HepG2 (cell line): ENCODE measurements around the gene TMEM256. TPM values are rescaled to one million over a fixed set of nuclear protein-coding genes. Genes with fewer than 3 reads are reported as not detected.

ENCODE experiments used
- ATAC-seq: fragments of 200-7000 bp; cut with Tn5 transposase; 3 replicates; pipeline ENCODE4 v1.9.1; 2020; ENCODE audit warnings: mild to moderate bottlenecking, moderate library complexity
- BruUV-seq: library from RNA; stranded (reverse); fragments of 400-500 nt; replicated peaks from 2 replicates; lab custom pipeline; 2021; lab: Mats Ljungman, UMichigan
- CTCF ChIA-PET: fragments of 300-600 bp; formaldehyde crosslinking; extraction: SDS; loops from one replicate; lab custom pipeline; 2021; ENCODE audit warnings: low total read pairs, inconsistent platforms, low intra/inter-chr PET ratio; lab: Yijun Ruan, JAX
- POLR2A ChIA-PET: fragments of 350-600 bp; sonication (Branson Sonifier 250); formaldehyde crosslinking; loops from one replicate; lab custom pipeline; 2020; ENCODE audit warnings: antibody characterized with exemption, inconsistent platforms; lab: Yijun Ruan, JAX
- DNase-seq: peaks from one replicate; pipeline ENCODE4 v3.0.0-alpha.2; 2015; ENCODE audit warnings: low spot score
- FAIRE-seq: peaks from 3 replicates; lab custom pipeline; 2011; peaks lifted over from hg19 to GRCh38; lab: Jason Lieb, UNC
- H2AFZ ChIP-seq: one replicate; pipeline ENCODE4 v1.6.1; 2011; ENCODE audit warnings: low read length, inconsistent platforms
- H3K27ac ChIP-seq: fragments of 300-600 bp; 3 replicates; pipeline ENCODE4 v1.8.0; 2011; ENCODE audit warnings: mixed run types, mild to moderate bottlenecking, mixed read lengths, low read length, inconsistent platforms; ENCODE audit not compliant: insufficient read depth; ENCODE audit errors: extremely low read length
- H3K27me3 ChIP-seq, 2 experiments: fragments of 200-600 bp in 1 of 2; 2 replicates in 1 of 2; 3 replicates in 1 of 2; pipeline versions ENCODE4 v1.6.0 to v1.8.0; 2011; ENCODE audit warnings: low read length in 2 of 2, mild to moderate bottlenecking in 2 of 2, moderate library complexity in 2 of 2, inconsistent platforms in 1 of 2; ENCODE audit not compliant: insufficient read depth in 2 of 2, control insufficient read depth in 1 of 2
- H3K36me3 ChIP-seq, 2 experiments: fragments of 200-600 bp in 1 of 2; replicated peaks in 1 of 2; 2 replicates in 1 of 2; 3 replicates in 1 of 2; pipeline versions ENCODE4 v1.5.1 to v1.8.0; 2011; ENCODE audit warnings: low read length in 2 of 2, inconsistent platforms in 1 of 2; ENCODE audit not compliant: insufficient read depth in 2 of 2, control insufficient read depth in 1 of 2
- H3K4me1 ChIP-seq: 2 replicates; pipeline ENCODE4 v1.5.1; 2012; ENCODE audit warnings: low read length, inconsistent platforms; ENCODE audit not compliant: insufficient read depth
- H3K4me2 ChIP-seq: 2 replicates; pipeline ENCODE4 v1.6.0; 2011; ENCODE audit warnings: low read depth, low read length, inconsistent platforms
- H3K4me3 ChIP-seq, 3 experiments: fragments of 200-600 bp in 1 of 3; sonication (generic), shearing (Covaris generic) in 1 of 3; replicated peaks in 1 of 3; 2 replicates each; pipeline ENCODE4 v1.5.1; 2011 to 2016; ENCODE audit warnings: low read length in 3 of 3, inconsistent platforms in 2 of 3, low read depth in 2 of 3, mild to moderate bottlenecking in 2 of 3, control low read depth in 1 of 3, mixed read lengths in 1 of 3; ENCODE audit not compliant: insufficient read depth in 1 of 3
- H3K79me2 ChIP-seq: one replicate; pipeline ENCODE4 v1.6.1; 2011; ENCODE audit warnings: low read length, inconsistent platforms; ENCODE audit not compliant: insufficient read depth
- H3K9ac ChIP-seq: 2 replicates; pipeline ENCODE4 v1.6.0; 2011; ENCODE audit warnings: mild to moderate bottlenecking, low read depth, low read length, inconsistent platforms; ENCODE audit not compliant: insufficient read depth
- H3K9me3 ChIP-seq: 2 replicates; pipeline ENCODE4 v1.5.1; 2012; ENCODE audit warnings: mild to moderate bottlenecking, low read length
- H4K20me1 ChIP-seq: 2 replicates; pipeline ENCODE4 v1.6.0; 2011; ENCODE audit warnings: inconsistent platforms, mild to moderate bottlenecking, low read length, moderate library complexity; ENCODE audit not compliant: insufficient read depth
- CHD4 ChIP-seq: fragments of 200-600 bp; sonication (generic); IDR thresholded peaks from 2 replicates; pipeline ENCODE4 v1.7.0; 2017; ENCODE audit warnings: mild to moderate bottlenecking, low read length, borderline replicate concordance
- FOXK2 ChIP-seq: fragments of 450-650 bp; IDR thresholded peaks from 2 replicates; pipeline ENCODE4 v1.6.1; 2016
- KDM2A ChIP-seq: sonication (generic); formaldehyde crosslinking; IDR thresholded peaks from 2 replicates; pipeline ENCODE4 v1.4.0; 2020; ENCODE audit warnings: low read depth, missing genetic modification reagents, borderline replicate concordance
- MAX ChIP-seq: IDR thresholded peaks from 2 replicates; pipeline ENCODE4 v1.6.1; 2012; ENCODE audit warnings: inconsistent platforms
- MAZ ChIP-seq, 2 experiments: sonication (generic) in 1 of 2; formaldehyde crosslinking in 1 of 2; IDR thresholded peaks; 2 replicates each; pipeline versions ENCODE4 v1.5.0 to v1.6.1; 2012 to 2020; ENCODE audit warnings: low read depth in 2 of 2, mild to moderate bottlenecking in 2 of 2, borderline replicate concordance in 1 of 2, improper control_type of control experiment in 1 of 2, low read length in 1 of 2, missing genetic modification reagents in 1 of 2, moderate library complexity in 1 of 2
- NAIF1 ChIP-seq: sonication (generic); formaldehyde crosslinking; IDR thresholded peaks from 2 replicates; pipeline ENCODE4 v1.5.0; 2020; ENCODE audit warnings: mild to moderate bottlenecking, missing genetic modification reagents, borderline replicate concordance
- NRL ChIP-seq: sonication (generic); formaldehyde crosslinking; IDR thresholded peaks from 2 replicates; pipeline ENCODE4 v1.5.0; 2020; ENCODE audit warnings: missing genetic modification reagents, mild to moderate bottlenecking, moderate library complexity, borderline replicate concordance
- STAT5B ChIP-seq: sonication (generic); formaldehyde crosslinking; IDR thresholded peaks from 2 replicates; pipeline ENCODE4 v1.4.0; 2020; ENCODE audit warnings: missing genetic modification reagents
- TAF1 ChIP-seq: sonication (generic); formaldehyde crosslinking; IDR thresholded peaks from 2 replicates; pipeline ENCODE4 v1.4.0; 2020; ENCODE audit warnings: missing genetic modification reagents
- USF2 ChIP-seq, 2 experiments: sonication (generic) in 1 of 2; formaldehyde crosslinking in 1 of 2; IDR thresholded peaks; 2 replicates each; pipeline versions ENCODE4 v1.5.1 to v1.6.1; 2011 to 2020; ENCODE audit warnings: borderline replicate concordance in 1 of 2, low read depth in 1 of 2, low read length in 1 of 2, mild to moderate bottlenecking in 1 of 2, missing genetic modification reagents in 1 of 2, moderate library complexity in 1 of 2
- ZBTB46 ChIP-seq: sonication (generic); formaldehyde crosslinking; IDR thresholded peaks from 2 replicates; pipeline ENCODE4 v1.4.0; 2020; ENCODE audit warnings: mild to moderate bottlenecking, missing genetic modification reagents, borderline replicate concordance
- ZFP91 ChIP-seq: sonication (generic); formaldehyde crosslinking; IDR thresholded peaks from 2 replicates; pipeline ENCODE4 v1.9.0; 2022; ENCODE audit warnings: missing genetic modification reagents, mild to moderate bottlenecking, borderline replicate concordance
- ZNF143 ChIP-seq: sonication (generic); formaldehyde crosslinking; IDR thresholded peaks from 2 replicates; pipeline ENCODE4 v1.4.0; 2020; ENCODE audit warnings: missing genetic modification reagents
- ZNF891 ChIP-seq: sonication (generic); formaldehyde crosslinking; IDR thresholded peaks from 2 replicates; pipeline ENCODE4 v1.5.0; 2020; ENCODE audit warnings: mild to moderate bottlenecking, missing genetic modification reagents
- ZZZ3 ChIP-seq: sonication (generic); formaldehyde crosslinking; IDR thresholded peaks from 2 replicates; pipeline ENCODE4 v1.4.0; 2020; ENCODE audit warnings: missing genetic modification reagents, mild to moderate bottlenecking, borderline replicate concordance
- WGBS: methylation state at CpG from one replicate; pipeline ENCODE4 v1.1.6; 2017; ENCODE audit warnings: low lambda C conversion rate; 5-methylcytosine and 5-hydroxymethylcytosine counted together
- in situ Hi-C: cut with HindIII; loops from 2 replicates; pipeline ENCODE4 v1.10.0; 2017; ENCODE audit warnings: low pct_unique_long_range_greater_than_20kb; ENCODE audit not compliant: extremely low pct_ligation_motif_present
- intact Hi-C: fragments of 100-400 bp; cut with micrococcal nuclease; formaldehyde crosslinking; loops from one replicate; pipeline ENCODE4 v1.10.0; 2022; ENCODE audit not compliant: unreplicated experiment
- polyA plus RNA-seq, 8 experiments: library from polyadenylated mRNA; depleted of rRNA in 3 of 8; stranded (reverse) in 7 of 8; unstranded in 1 of 8; fragments of >200 nt; fragmentation: Illumina TruSeq in 4 of 8; extraction: Trizol in 4 of 8; gene quantifications; 2 replicates each; pipeline versions ENCODE4 v1.2.1 to v1.2.3, GENCODE V29; 2011 to 2016; ENCODE audit warnings: low read depth in 4 of 8, missing spikeins in 1 of 8, mixed read lengths in 1 of 8; ENCODE audit not compliant: insufficient read depth in 1 of 8
- total RNA-seq, 5 experiments: library from RNA; depleted of rRNA; stranded (reverse); fragments of >200 nt; fragmentation: Illumina TruSeq; extraction: Trizol; gene quantifications; 2 replicates each; pipeline ENCODE4 v1.2.3, GENCODE V29; 2016; ENCODE audit warnings: low read depth in 1 of 5

Gene TMEM256
- total and polyA plus RNA-seq, 2 of the 13 experiments (the other 11 are each of a cell fraction or from before 2014, with no cell fraction given), result 231 to 252 TPM

GRCh38 chr17:7440834-7441195, 36.9 kb upstream of the TMEM256 start (continued):
- TF ChIP-seq USF2 (IDR thresholded peaks at IDR 0.05; ENCODE audit: low read depth, low read length) (no peak), USF2 (CRISPR knock-in tag; IDR thresholded peaks at IDR 0.05; ENCODE audit: borderline replicate concordance) (peak; percentile 13; the same call in 1 of the 2 replicates), NAIF1 (no peak), STAT5B (no peak)

GRCh38 chr17:7440113-7440833, 36.4 kb upstream of the TMEM256 start:
- Histone ChIP-seq H4K20me1 (no peaks in the 10 kb centered on the region), H3K9me3 (no peaks in the 10 kb centered on the region), H3K27me3 (peaks cover 6 to 27% of the 10 kb centered on the region in 2 experiments; a peak in 4 of 5 replicates), H2AFZ (no peak overlapping the region), H3K4me2 (peak overlapping the region; percentile 94), H3K4me3 (peak overlapping the region; percentile 60 to 80 (median 73)), H3K36me3 (no peaks in the 10 kb centered on the region), H3K79me2 (no peaks in the 10 kb centered on the region), H3K27ac (peak overlapping the region; percentile 29), H3K4me1 (peaks cover 57% of the 10 kb centered on the region), H3K9ac (peak overlapping the region; percentile 68)
- 8% methylated on average over 27 of the region's 46 CpGs for WGBS
- CTCF ChIA-PET, result interaction anchor here (0.6 kb wide), 1 partner anchor 121 kb away, joined by 3 read pairs; no protein-coding TSS in a partner anchor
- BruUV-seq, result no TSS peak
- ATAC-seq, result peak; percentile 13
- DNase-seq, result no peak
- FAIRE-seq, result no peak
- in situ Hi-C loops, result no loop called here
- intact Hi-C loops, result no loop called here
- POLR2A ChIA-PET, result interaction anchor here (0.5 to 2.8 kb wide), 8 partner anchors 37 to 262 kb away, joined by 3 to 21 read pairs (median 4); partner anchors contain the start of genes NEURL4, PLSCR3, TMEM256 and ZBTB4
- TF ChIP-seq FOXK2 (peak; percentile 54; the same call in 1 of the 2 replicates), ZZZ3 (CRISPR knock-in tag) (0 out of 2 replicates have a peak, but pooled peaks have one; percentile 50), CHD4 (no peak), TAF1 (CRISPR knock-in tag) (peak; percentile 10; the same call in 1 of the 2 replicates), NRL (CRISPR knock-in tag) (peak; percentile 79; the same call in 1 of the 2 replicates), MAZ (IDR thresholded peaks at IDR 0.05; ENCODE audit: borderline replicate concordance, low read depth, low read length) (no peak), MAZ (CRISPR knock-in tag; IDR thresholded peaks at IDR 0.05; ENCODE audit: low read depth) (peak; percentile 42; the same call in 1 of the 2 replicates), ZBTB46 (no peak), KDM2A (CRISPR knock-in tag) (peak; percentile 66), MAX (peak; percentile 56), ZNF891 (CRISPR knock-in tag) (0 out of 2 replicates have a peak, but pooled peaks have one; percentile 62), ZFP91 (CRISPR knock-in tag) (peak; percentile 58; the same call in 1 of the 2 replicates), ZNF143 (CRISPR knock-in tag) (peak; percentile 32; the same call in 1 of the 2 replicates)
